Midbrain (tissue), 1 donor: ENCODE data around the gene UBR4.
A peak's percentile ranks its signal among the peaks of the same experiment; 100 is the strongest.
"Not testable (repeated sequence)": the region's sequence is repeated elsewhere in the genome, so short reads cannot be mapped to it uniquely, and the experiment has no call there.

Source experiments
- DNase-seq: peaks from one replicate; lab custom pipeline; 2025; lab: John Stamatoyannopoulos, UW

Gene UBR4

GRCh38 chr1:19190468-19190867 lies 19.6 kb downstream of the UBR4 start:
- DNase-seq = no peak

- no peak for DNase-seq
Measured at GRCh38 chr1:19189270-19189669, 20.8 kb downstream of the UBR4 start.

- no peak for DNase-seq
Measured at GRCh38 chr1:19187852-19188251, 22.2 kb downstream of the UBR4 start.

- no peak for DNase-seq
Measured at GRCh38 chr1:19186001-19186400, 24.1 kb downstream of the UBR4 start.

GRCh38 chr1:19182223-19182622 lies 27.8 kb downstream of the UBR4 start:
- no peak for DNase-seq

- not testable (repeated sequence) for DNase-seq
Measured at GRCh38 chr1:19180265-19180657, 29.8 kb downstream of the UBR4 start.

- DNase-seq = no peak
Measured at GRCh38 chr1:19179597-19180264, 30.3 kb downstream of the UBR4 start.

- no peak for DNase-seq
Measured at GRCh38 chr1:19178734-19179398, 31.2 kb downstream of the UBR4 start.

GRCh38 chr1:19177811-19178210 lies 32.3 kb downstream of the UBR4 start:
- no peak for DNase-seq

GRCh38 chr1:19169642-19170041 lies 40.4 kb downstream of the UBR4 start:
- DNase-seq = no peak

GRCh38 chr1:19167140-19167539 lies 42.9 kb downstream of the UBR4 start:
- DNase-seq = no peak

GRCh38 chr1:19166066-19166465 lies 44.0 kb downstream of the UBR4 start:
- no peak for DNase-seq

GRCh38 chr1:19165501-19165900 lies 44.6 kb downstream of the UBR4 start:
- DNase-seq = no peak

GRCh38 chr1:19164274-19165015 lies 45.6 kb downstream of the UBR4 start:
- DNase-seq = no peak

GRCh38 chr1:19163261-19163660 lies 46.8 kb downstream of the UBR4 start:
- no peak for DNase-seq

- no peak for DNase-seq
Measured at GRCh38 chr1:19160831-19161230, 49.2 kb downstream of the UBR4 start.

- no peak for DNase-seq
Measured at GRCh38 chr1:19157653-19158052, 52.4 kb downstream of the UBR4 start.

GRCh38 chr1:19156676-19157075 lies 53.4 kb downstream of the UBR4 start:
- peak; percentile 38 for DNase-seq

GRCh38 chr1:19154876-19155275 lies 55.2 kb downstream of the UBR4 start:
- DNase-seq = no peak

GRCh38 chr1:19153169-19153568 lies 56.9 kb downstream of the UBR4 start:
- peak; percentile 6 for DNase-seq

GRCh38 chr1:19151537-19151936 lies 58.5 kb downstream of the UBR4 start:
- DNase-seq = no peak

GRCh38 chr1:19149736-19150135 lies 60.3 kb downstream of the UBR4 start:
- DNase-seq = no peak

GRCh38 chr1:19140465-19140864 lies 69.6 kb downstream of the UBR4 start:
- no peak for DNase-seq
